GM12891 (cell line): ENCODE results near the gene NANOS3.

Source experiments
- DNase-seq: peaks from one replicate; pipeline ENCODE4 v3.0.0; 2011; ENCODE audit warnings: low spot score; ENCODE audit not compliant: insufficient read length
- FAIRE-seq: peaks from 2 replicates; lab custom pipeline; 2011; peaks lifted over from hg19 to GRCh38; lab: Jason Lieb, UNC
- PAX5 ChIP-seq: IDR thresholded peaks from 2 replicates; pipeline ENCODE4 v1.6.1; 2011; ENCODE audit warnings: low read length, moderate library complexity, mild to moderate bottlenecking; ENCODE audit not compliant: insufficient read depth, severe bottlenecking
- POLR2A ChIP-seq: IDR thresholded peaks from 2 replicates; pipeline ENCODE4 v1.6.1; 2011; ENCODE audit warnings: low read depth, low read length, control low read depth
- POLR2AphosphoS5 ChIP-seq: IDR thresholded peaks from 2 replicates; pipeline ENCODE4 v1.6.1; 2011; ENCODE audit warnings: low read depth, low read length, control low read depth
- POU2F2 ChIP-seq: IDR thresholded peaks from 2 replicates; pipeline ENCODE4 v1.6.1; 2011; ENCODE audit warnings: low read depth, mild to moderate bottlenecking, control low read depth, low read length, moderate library complexity
- SPI1 ChIP-seq: IDR thresholded peaks from 2 replicates; pipeline ENCODE4 v1.6.1; 2011; ENCODE audit warnings: low read depth, low read length, control low read depth
- TAF1 ChIP-seq: IDR thresholded peaks from 2 replicates; pipeline ENCODE4 v1.6.1; 2011; ENCODE audit warnings: low read depth, low read length, control low read depth

Gene NANOS3

GRCh38 chr19:13884726-13885591 lies 8.0 kb downstream of the NANOS3 start:
- FAIRE-seq: no peak
- no peak for TF ChIP-seq POLR2A
- DNase-seq: no peak

- FAIRE-seq (no peak), DNase-seq (no peak)
- TF ChIP-seq POU2F2 (no peak), TAF1 (no peak), SPI1 (no peak), PAX5 (no peak), POLR2AphosphoS5 (no peak)
These were observed 9.0 kb downstream of the NANOS3 start for GRCh38 chr19:13885826-13886365.

- FAIRE-seq: no peak
- no peak for DNase-seq
- TF ChIP-seq PAX5 (no peak), TAF1 (no peak), SPI1 (no peak), POLR2AphosphoS5 (no peak), POU2F2 (no peak), POLR2A (no peak)
These were observed 10.1 kb downstream of the NANOS3 start for GRCh38 chr19:13887018-13887436.

GRCh38 chr19:13887517-13887916 lies 10.6 kb downstream of the NANOS3 start:
- TF ChIP-seq POLR2AphosphoS5 (no peak), POU2F2 (no peak), POLR2A (no peak), TAF1 (no peak), SPI1 (no peak), PAX5 (no peak)
- no peak for FAIRE-seq
- no peak for DNase-seq

GRCh38 chr19:13888281-13888680 lies 11.3 kb downstream of the NANOS3 start:
- TF ChIP-seq POU2F2 (no peak), TAF1 (no peak), POLR2AphosphoS5 (no peak), POLR2A (no peak), PAX5 (no peak), SPI1 (no peak)
- FAIRE-seq (no peak), DNase-seq (no peak)

GRCh38 chr19:13890136-13890535 lies 13.2 kb downstream of the NANOS3 start:
- DNase-seq (no peak), FAIRE-seq (no peak)

GRCh38 chr19:13892870-13893269 lies 15.9 kb downstream of the NANOS3 start:
- DNase-seq (no peak), FAIRE-seq (no peak)
- TF ChIP-seq PAX5 (no peak), TAF1 (no peak), POLR2AphosphoS5 (no peak), POU2F2 (no peak)

More at GRCh38 chr19:13890136-13890535, 13.2 kb downstream of the NANOS3 start:
- no peak for TF ChIP-seq SPI1
- TF ChIP-seq POLR2A: no peak
- TF ChIP-seq POU2F2: no peak

- FAIRE-seq: no peak
- DNase-seq: no peak
- TF ChIP-seq POLR2A: no peak
- no peak for TF ChIP-seq TAF1
- no peak for TF ChIP-seq POU2F2
- TF ChIP-seq PAX5: no peak
- TF ChIP-seq SPI1: no peak
- TF ChIP-seq POLR2AphosphoS5: no peak
These were observed 17.6 kb downstream of the NANOS3 start for GRCh38 chr19:13894552-13894951.

GRCh38 chr19:13896227-13896626 lies 19.3 kb downstream of the NANOS3 start:
- no peak for DNase-seq
- no peak for FAIRE-seq
- TF ChIP-seq SPI1 (no peak), PAX5 (no peak), TAF1 (no peak), POLR2AphosphoS5 (no peak), POU2F2 (no peak), POLR2A (no peak)

- DNase-seq (no peak), FAIRE-seq (no peak)
These were observed 22.5 kb downstream of the NANOS3 start for GRCh38 chr19:13899393-13899792.

More at GRCh38 chr19:13899393-13899792, 22.5 kb downstream of the NANOS3 start:
- no peak for TF ChIP-seq POU2F2
- no peak for TF ChIP-seq POLR2AphosphoS5
- TF ChIP-seq SPI1: no peak
- no peak for TF ChIP-seq POLR2A
- TF ChIP-seq TAF1: no peak
- no peak for TF ChIP-seq PAX5
